Activated CD8-positive, alpha-beta T cell treated with anti-CD3 and anti-CD28 coated beads for 36 hours (primary cell): ENCODE results near the gene TADA2A. TPM values are rescaled to one million over a fixed set of nuclear protein-coding genes. Genes with fewer than 3 reads are reported as not detected.

Experiments
- ATAC-seq: fragments of 200-7000 bp; cut with Tn5 transposase; one replicate; pipeline ENCODE4 v1.10.0; 2021; ENCODE audit warnings: mild to moderate bottlenecking, moderate library complexity
- CTCF ChIA-PET: fragments of 350-600 bp; sonication (Branson Sonifier 250); formaldehyde crosslinking; loops from one replicate; lab custom pipeline; 2021; ENCODE audit warnings: antibody characterized with exemption; lab: Charles Lee
- POLR2A ChIA-PET: fragments of 350-600 bp; sonication (Branson Sonifier 250); formaldehyde crosslinking; loops from one replicate; lab custom pipeline; 2021; ENCODE audit warnings: antibody characterized with exemption; lab: Charles Lee
- DNase-seq: peaks from one replicate; pipeline ENCODE4 v3.0.0-alpha.2; 2020
- H3K27ac Mint-ChIP-seq: one replicate; pipeline ENCODE4 v1.8.0; 2021; ENCODE audit warnings: mild to moderate bottlenecking, mixed read lengths
- H3K27me3 Mint-ChIP-seq: one replicate; pipeline ENCODE4 v1.8.0; 2021; ENCODE audit warnings: mixed read lengths
- H3K36me3 Mint-ChIP-seq: one replicate; pipeline ENCODE4 v1.8.0; 2021; ENCODE audit warnings: low read depth, mixed read lengths
- H3K4me1 Mint-ChIP-seq: one replicate; pipeline ENCODE4 v1.8.0; 2021; ENCODE audit warnings: low read depth, mixed read lengths
- H3K4me3 Mint-ChIP-seq: one replicate; pipeline ENCODE4 v1.8.0; 2021; ENCODE audit warnings: mild to moderate bottlenecking, moderate library complexity, mixed read lengths
- H3K9me3 Mint-ChIP-seq: one replicate; pipeline ENCODE4 v1.8.0; 2021; ENCODE audit warnings: mixed read lengths
- CTCF ChIP-seq: fragments of 200-600 bp; IDR thresholded peaks from one replicate; pipeline ENCODE4 v1.8.0; 2022; ENCODE audit warnings: antibody characterized with exemption, mild to moderate bottlenecking
- intact Hi-C: fragments of 100-400 bp; cut with micrococcal nuclease; formaldehyde crosslinking; loops from one replicate; pipeline ENCODE4 v1.10.0; 2022
- total RNA-seq, 2 experiments: library from RNA; stranded (reverse); gene quantifications; one replicate each; pipeline ENCODE4 v1.2.3, GENCODE V29; 2021

TADA2A gene
- total RNA-seq, 2 experiments from 2014 or later, result 31.5 to 36.5 TPM

- ATAC-seq, result no peak
- no peak overlapping the region for H3K27ac Mint-ChIP-seq
- DNase-seq, result no peak
- CTCF ChIA-PET, result interaction anchor here (1.6 kb wide), 1 partner anchor 17 kb away, joined by 3 read pairs; no protein-coding TSS in a partner anchor
- POLR2A ChIA-PET, result interaction anchor here (1.3 kb wide), 1 partner anchor 9 kb away, joined by 3 read pairs; no protein-coding TSS in a partner anchor
- H3K9me3 Mint-ChIP-seq, result no peaks in the 10 kb centered on the region
- no peak for TF ChIP-seq CTCF
- H3K27me3 Mint-ChIP-seq, result no peaks in the 10 kb centered on the region
- intact Hi-C loops, result no loop called here
- H3K4me3 Mint-ChIP-seq, result no peak overlapping the region
- peaks cover 44% of the 10 kb centered on the region for H3K36me3 Mint-ChIP-seq
- no peaks in the 10 kb centered on the region for H3K4me1 Mint-ChIP-seq
Measured at GRCh38 chr17:37470181-37470580, 63.5 kb downstream of the TADA2A start.

GRCh38 chr17:37475731-37476420 is 69.2 kb downstream of the TADA2A start:
- H3K36me3 Mint-ChIP-seq, result peaks cover 42% of the 10 kb centered on the region
- no peak for DNase-seq
- H3K4me1 Mint-ChIP-seq, result no peaks in the 10 kb centered on the region
- H3K4me3 Mint-ChIP-seq, result no peak overlapping the region
- H3K27ac Mint-ChIP-seq, result no peak overlapping the region
- no peaks in the 10 kb centered on the region for H3K27me3 Mint-ChIP-seq
- CTCF ChIA-PET, result interaction anchor here (1.1 to 1.3 kb wide), 2 partner anchors 12 to 103 kb away, joined by 3 read pairs; no protein-coding TSS in a partner anchor
- POLR2A ChIA-PET, result no interaction called here
- no peak for TF ChIP-seq CTCF
- no peak for ATAC-seq
- intact Hi-C loops, result no loop called here
- no peaks in the 10 kb centered on the region for H3K9me3 Mint-ChIP-seq

GRCh38 chr17:37476431-37477120 is 69.9 kb downstream of the TADA2A start:
- H3K4me1 Mint-ChIP-seq, result no peaks in the 10 kb centered on the region
- no peaks in the 10 kb centered on the region for H3K9me3 Mint-ChIP-seq
- H3K27ac Mint-ChIP-seq, result no peak overlapping the region
- ATAC-seq (no peak), DNase-seq (no peak)
- H3K36me3 Mint-ChIP-seq, result peaks cover 38% of the 10 kb centered on the region
- H3K27me3 Mint-ChIP-seq, result no peaks in the 10 kb centered on the region
- POLR2A ChIA-PET, result interaction anchor here (0.7 kb wide), 1 partner anchor 15 kb away, joined by 3 read pairs; no protein-coding TSS in a partner anchor
- intact Hi-C loops, result no loop called here
- TF ChIP-seq CTCF, result no peak
- no peak overlapping the region for H3K4me3 Mint-ChIP-seq
- CTCF ChIA-PET, result interaction anchor here (1.1 kb wide), 1 partner anchor 103 kb away, joined by 3 read pairs; no protein-coding TSS in a partner anchor

- no peak overlapping the region for H3K27ac Mint-ChIP-seq
- ChIA-PET POLR2A (no interaction called here), CTCF (no interaction called here)
- no peak for ATAC-seq
- intact Hi-C loops, result no loop called here
- no peak for DNase-seq
- H3K4me3 Mint-ChIP-seq, result no peak overlapping the region
- H3K4me1 Mint-ChIP-seq, result peaks cover 4% of the 10 kb centered on the region
- H3K9me3 Mint-ChIP-seq, result no peaks in the 10 kb centered on the region
- TF ChIP-seq CTCF, result no peak
- H3K27me3 Mint-ChIP-seq, result no peaks in the 10 kb centered on the region
- peaks cover 31% of the 10 kb centered on the region for H3K36me3 Mint-ChIP-seq
Measured at GRCh38 chr17:37478187-37478586, 71.5 kb downstream of the TADA2A start.

- no peak overlapping the region for H3K27ac Mint-ChIP-seq
- intact Hi-C loops, result no loop called here
- H3K4me1 Mint-ChIP-seq, result peaks cover 12% of the 10 kb centered on the region
- ChIA-PET CTCF (no interaction called here), POLR2A (no interaction called here)
- H3K36me3 Mint-ChIP-seq, result peaks cover 23% of the 10 kb centered on the region
- no peaks in the 10 kb centered on the region for H3K9me3 Mint-ChIP-seq
- H3K4me3 Mint-ChIP-seq, result no peak overlapping the region
- H3K27me3 Mint-ChIP-seq, result no peaks in the 10 kb centered on the region
- DNase-seq (no peak), ATAC-seq (no peak)
- no peak for TF ChIP-seq CTCF
Measured at GRCh38 chr17:37479025-37479424, 72.3 kb downstream of the TADA2A start.
